Measurements from ENCODE around the gene SOCS4. TPM values are rescaled to one million over a fixed set of nuclear protein-coding genes. Genes with fewer than 3 reads are reported as not detected.

SOCS4 gene
- total and polyA plus RNA-seq, 8 donors, result 12.7 to 31.8 (median 14.7) TPM

DNA sequence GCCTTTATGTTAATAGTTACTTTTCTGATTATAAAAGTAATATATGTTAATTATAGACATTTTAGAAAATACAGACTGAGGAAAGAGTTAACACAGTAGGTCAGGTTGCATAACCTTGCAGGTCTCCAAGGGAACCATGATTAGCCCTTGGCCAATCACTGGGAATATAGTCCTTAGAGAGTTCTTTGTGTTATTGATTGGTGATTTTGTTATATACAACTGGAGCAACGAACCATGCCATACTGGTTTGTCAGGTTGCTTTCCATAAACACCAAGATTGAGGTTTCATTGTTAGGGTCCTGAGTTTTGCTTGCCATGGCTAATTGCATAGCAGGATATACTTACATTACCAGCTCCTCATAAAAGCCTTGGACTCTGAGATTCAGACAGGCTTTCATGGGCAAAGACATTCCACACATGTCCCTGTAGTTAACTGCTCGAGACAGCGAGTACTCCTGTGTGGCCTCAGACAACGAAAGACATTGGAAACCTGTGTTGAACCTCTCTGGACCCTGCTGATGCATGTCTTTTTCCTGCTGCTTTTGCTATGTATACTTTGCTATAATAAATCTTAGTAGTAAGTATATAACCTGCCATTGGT lies 58.1 kb downstream of the SOCS4 start:
- intact Hi-C loops (cut with DNase I), result no loop called here
- H3K4me3 ChIP-seq, result no peak overlapping the region
- H3K9me3 ChIP-seq, result no peaks in the 10 kb centered on the region
- ATAC-seq, result no peak
- H3K4me1 ChIP-seq, result peaks cover 0 to 12% of the 10 kb centered on the region in 2 donors
- H3K27ac ChIP-seq, result no peak overlapping the region
- no peaks in the 10 kb centered on the region for H3K36me3 ChIP-seq
- TF ChIP-seq, protein P1, sequence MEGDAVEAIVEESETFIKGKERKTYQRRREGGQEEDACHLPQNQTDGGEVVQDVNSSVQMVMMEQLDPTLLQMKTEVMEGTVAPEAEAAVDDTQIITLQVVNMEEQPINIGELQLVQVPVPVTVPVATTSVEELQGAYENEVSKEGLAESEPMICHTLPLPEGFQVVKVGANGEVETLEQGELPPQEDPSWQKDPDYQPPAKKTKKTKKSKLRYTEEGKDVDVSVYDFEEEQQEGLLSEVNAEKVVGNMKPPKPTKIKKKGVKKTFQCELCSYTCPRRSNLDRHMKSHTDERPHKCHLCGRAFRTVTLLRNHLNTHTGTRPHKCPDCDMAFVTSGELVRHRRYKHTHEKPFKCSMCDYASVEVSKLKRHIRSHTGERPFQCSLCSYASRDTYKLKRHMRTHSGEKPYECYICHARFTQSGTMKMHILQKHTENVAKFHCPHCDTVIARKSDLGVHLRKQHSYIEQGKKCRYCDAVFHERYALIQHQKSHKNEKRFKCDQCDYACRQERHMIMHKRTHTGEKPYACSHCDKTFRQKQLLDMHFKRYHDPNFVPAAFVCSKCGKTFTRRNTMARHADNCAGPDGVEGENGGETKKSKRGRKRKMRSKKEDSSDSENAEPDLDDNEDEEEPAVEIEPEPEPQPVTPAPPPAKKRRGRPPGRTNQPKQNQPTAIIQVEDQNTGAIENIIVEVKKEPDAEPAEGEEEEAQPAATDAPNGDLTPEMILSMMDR (IDR thresholded peaks at IDR 0.05), result no peak
- no peak for DNase-seq
- no peaks in the 10 kb centered on the region for H3K27me3 ChIP-seq

DNA sequence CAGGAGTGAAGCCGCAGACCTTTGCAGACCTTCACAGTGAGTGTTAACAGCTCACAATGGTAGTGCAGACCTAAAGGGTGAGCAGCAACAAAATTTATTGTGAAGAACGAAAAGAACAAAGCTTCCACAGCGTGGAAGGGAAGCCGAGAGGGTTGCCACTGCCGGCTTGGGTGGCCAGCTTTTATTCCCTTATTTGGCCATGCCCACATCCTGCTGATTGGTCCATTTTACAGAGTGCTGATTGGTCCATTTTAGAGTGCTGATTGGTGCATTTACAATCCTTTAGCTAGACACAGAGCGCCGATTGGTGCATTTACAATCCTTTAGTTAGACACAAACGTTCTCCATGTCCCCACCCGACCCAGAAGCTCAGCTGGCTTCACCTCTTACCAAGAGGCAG lies 59.9 kb downstream of the SOCS4 start:
- Histone ChIP-seq H3K4me3 (no peak overlapping the region), H3K9me3 (no peaks in the 10 kb centered on the region), H3K36me3 (no peaks in the 10 kb centered on the region), H3K27me3 (no peaks in the 10 kb centered on the region), H3K4me1 (peaks cover 0 to 11% of the 10 kb centered on the region in 2 donors), H3K27ac (no peak overlapping the region)
- DNase-seq (no peak), ATAC-seq (no peak)
- intact Hi-C loops (cut with DNase I), result no loop called here
- TF ChIP-seq, protein P1 (IDR thresholded peaks at IDR 0.05), result no peak

DNA sequence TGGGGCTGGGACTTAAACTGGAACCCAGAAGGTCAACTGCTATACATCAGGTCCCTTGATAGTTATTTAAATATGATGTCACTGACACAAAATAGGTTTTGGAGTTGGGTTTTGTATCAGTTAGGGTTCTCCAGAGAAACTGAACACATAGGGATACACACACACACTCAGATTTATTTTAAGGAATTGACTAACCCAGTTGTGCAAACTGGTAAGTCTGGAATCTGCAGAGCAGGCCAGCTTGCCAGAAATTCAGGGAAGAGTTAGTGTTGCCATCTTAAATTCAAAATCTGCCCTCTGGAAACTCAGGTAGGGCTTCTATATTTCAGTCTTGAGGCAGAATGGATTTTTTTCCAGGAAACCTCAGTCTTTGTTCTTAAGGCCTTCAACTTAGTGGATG lies 61.3 kb downstream of the SOCS4 start:
- no peak for ATAC-seq
- Histone ChIP-seq H3K27me3 (no peaks in the 10 kb centered on the region), H3K4me1 (peaks cover 0 to 11% of the 10 kb centered on the region in 2 donors), H3K36me3 (no peaks in the 10 kb centered on the region), H3K4me3 (no peak overlapping the region), H3K9me3 (no peaks in the 10 kb centered on the region), H3K27ac (no peak overlapping the region)
- DNase-seq, result no peak
- intact Hi-C loops (cut with DNase I), result no loop called here
- TF ChIP-seq, protein P1 (IDR thresholded peaks at IDR 0.05), result no peak

DNA sequence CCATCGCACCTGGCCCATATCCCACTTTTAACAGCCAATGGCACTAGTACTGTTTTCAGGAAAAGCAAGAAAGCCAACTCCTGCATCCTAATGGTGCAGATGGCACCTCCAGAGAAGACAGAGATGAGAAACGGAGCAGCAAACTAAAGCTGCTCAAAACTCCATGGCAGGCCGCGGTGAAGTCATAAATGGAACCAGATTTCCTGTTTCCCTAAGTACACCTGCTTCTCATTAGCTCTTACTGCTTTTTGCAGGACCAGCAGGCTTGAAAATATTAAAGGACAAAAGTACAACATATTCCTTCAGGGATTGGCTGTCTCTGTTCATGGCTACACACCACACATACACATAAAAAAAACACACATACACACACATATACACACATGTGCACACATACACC lies 65.3 kb downstream of the SOCS4 start:
- intact Hi-C loops (cut with DNase I), result loop anchor here (5.0 to 10.0 kb wide), 2 partner anchors 52 to 65 kb away; no protein-coding TSS in a partner anchor

More for the DNA sequence above, 65.3 kb downstream of the SOCS4 start:
- Histone ChIP-seq H3K4me1 (peaks cover 0 to 12% of the 10 kb centered on the region in 2 donors), H3K27ac (no peak overlapping the region), H3K9me3 (no peaks in the 10 kb centered on the region), H3K4me3 (no peak overlapping the region), H3K27me3 (no peaks in the 10 kb centered on the region), H3K36me3 (no peaks in the 10 kb centered on the region)
- DNase-seq (no peak), ATAC-seq (no peak)
- TF ChIP-seq, protein P1 (IDR thresholded peaks at IDR 0.05), result no peak
